Measurements from ENCODE around the gene ZFHX3. TPM values are rescaled to one million over a fixed set of nuclear protein-coding genes. Genes with fewer than 3 reads are reported as not detected.

Gene ZFHX3
- total RNA-seq, 1 experiment from 2014 or later = 3.2 TPM

DNA sequence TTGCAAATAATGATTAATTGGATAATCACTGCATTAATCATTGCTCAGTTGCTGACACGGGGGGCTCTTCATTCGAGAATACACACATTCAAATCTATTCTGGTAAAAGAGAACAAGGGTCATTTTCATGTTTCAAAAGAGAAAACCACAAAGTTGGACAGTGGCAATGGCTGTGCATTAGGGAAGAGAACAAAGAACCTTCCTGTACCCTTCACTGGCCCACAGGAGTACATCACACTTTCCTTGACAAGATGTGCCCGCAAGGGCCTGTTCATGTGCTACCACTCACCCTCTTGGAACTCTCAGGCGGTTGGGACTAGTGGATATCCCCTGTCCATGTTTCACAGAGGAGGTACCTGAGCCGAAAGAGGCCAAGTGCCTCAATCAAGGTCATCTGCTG lies 223.2 kb downstream of the ZFHX3 start:
- no peak for DNase-seq (ENCODE audit: low read depth)

DNA sequence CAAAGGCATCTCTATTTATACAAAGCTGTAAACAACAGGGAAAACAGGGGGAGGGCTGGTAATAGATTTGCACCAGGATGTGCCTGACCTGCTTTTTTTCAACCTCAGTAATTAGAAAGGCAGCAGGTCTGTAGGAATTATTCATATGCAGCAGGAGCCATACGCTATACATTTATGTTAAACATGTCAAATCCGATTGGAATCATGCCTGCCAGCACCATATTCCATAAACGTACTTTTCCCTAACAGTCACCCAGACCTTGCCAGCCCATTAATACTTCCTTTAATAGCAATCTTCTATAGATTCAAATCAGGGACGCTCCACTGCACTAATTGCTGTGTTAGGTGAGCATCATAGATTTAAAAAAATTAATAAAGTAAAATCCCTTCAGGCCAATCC lies 223.9 kb downstream of the ZFHX3 start:
- no peak for DNase-seq (ENCODE audit: low read depth)

DNA sequence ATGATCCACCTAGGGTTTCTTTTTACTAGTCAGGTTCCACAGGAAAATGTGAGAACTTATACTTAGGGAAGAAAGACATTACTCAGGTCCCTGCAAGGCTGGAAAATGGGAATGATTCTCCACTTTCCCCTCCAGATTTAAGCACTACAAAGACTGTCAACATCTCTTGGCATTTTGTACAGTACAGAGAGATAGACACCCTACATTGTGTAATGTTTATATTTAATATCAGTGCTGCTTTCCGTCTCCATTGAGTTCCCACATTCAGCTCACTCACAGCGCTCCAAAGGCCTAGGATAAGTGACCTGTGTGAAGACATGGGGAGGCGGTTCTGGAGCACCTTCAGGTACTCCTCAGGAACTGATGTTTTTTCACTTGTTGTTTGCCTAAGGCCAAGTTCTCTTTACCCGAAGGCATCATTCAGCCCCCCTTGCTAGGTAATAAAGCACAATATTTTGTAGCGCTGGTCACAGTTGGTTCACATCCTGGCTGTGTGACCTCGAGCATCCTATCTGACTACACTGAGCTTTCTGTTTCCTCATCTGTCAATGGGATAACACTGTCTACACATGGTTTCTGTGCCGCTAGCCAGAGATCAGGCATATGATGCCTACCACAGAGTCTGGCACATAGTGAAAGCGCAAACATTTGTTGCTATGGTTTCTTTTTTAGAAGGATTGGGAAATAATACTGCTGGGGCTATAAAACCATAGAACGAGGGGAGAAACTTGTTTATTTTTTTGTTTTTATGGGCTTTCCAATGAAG lies 226.6 kb downstream of the ZFHX3 start:
- peak; percentile 34 for DNase-seq (ENCODE audit: low read depth)

DNA sequence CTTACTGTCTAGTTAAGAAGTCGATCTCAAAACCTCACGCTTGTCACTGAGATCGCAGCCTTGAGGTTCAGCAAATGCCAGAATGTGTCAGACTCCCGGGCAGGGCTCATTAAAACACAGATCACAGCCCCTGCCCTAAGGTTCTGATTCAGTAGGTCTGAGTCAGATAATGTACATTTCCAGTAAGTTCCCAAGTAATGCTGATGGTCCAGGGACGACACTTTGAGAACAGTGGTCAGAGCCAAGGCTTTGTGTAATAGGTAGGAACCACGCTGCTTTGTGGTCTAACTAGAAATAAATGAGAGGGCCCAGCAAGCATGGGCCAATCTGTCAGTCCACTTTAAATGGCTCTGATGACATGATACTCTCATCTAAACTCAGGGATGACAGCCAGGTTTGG lies 228.6 kb downstream of the ZFHX3 start:
- peak; percentile 92 for DNase-seq (ENCODE audit: low read depth)

DNA sequence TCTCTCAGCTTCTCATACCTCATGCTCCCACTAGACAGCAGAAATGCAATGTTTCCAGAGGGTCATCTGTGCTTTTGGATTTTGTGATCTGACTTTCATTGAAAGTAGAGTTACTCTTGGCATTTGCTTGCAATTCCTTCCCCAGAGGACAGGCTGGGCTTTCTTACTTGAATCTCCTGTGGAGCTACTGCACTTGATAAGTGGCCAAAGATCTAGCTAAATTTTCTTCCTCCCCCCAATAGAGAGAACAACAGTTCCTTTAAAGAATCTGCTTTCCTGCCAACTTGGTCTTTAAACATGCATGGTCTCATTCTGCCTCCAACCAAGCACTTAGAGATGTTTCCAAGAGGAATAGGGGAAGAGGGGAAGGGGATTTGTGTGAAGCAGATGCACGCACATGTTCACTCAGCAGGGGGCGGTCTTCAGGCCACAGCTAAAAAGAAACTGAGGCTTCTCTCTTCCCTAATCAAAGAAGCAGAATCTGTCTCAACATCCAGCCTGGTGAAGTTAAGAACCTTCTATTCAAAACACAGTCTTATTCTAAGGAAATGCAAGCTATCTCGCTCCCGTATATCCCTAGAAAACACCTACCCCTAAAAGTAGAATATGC lies 229.6 kb downstream of the ZFHX3 start:
- no peak for DNase-seq (ENCODE audit: low read depth)

DNA sequence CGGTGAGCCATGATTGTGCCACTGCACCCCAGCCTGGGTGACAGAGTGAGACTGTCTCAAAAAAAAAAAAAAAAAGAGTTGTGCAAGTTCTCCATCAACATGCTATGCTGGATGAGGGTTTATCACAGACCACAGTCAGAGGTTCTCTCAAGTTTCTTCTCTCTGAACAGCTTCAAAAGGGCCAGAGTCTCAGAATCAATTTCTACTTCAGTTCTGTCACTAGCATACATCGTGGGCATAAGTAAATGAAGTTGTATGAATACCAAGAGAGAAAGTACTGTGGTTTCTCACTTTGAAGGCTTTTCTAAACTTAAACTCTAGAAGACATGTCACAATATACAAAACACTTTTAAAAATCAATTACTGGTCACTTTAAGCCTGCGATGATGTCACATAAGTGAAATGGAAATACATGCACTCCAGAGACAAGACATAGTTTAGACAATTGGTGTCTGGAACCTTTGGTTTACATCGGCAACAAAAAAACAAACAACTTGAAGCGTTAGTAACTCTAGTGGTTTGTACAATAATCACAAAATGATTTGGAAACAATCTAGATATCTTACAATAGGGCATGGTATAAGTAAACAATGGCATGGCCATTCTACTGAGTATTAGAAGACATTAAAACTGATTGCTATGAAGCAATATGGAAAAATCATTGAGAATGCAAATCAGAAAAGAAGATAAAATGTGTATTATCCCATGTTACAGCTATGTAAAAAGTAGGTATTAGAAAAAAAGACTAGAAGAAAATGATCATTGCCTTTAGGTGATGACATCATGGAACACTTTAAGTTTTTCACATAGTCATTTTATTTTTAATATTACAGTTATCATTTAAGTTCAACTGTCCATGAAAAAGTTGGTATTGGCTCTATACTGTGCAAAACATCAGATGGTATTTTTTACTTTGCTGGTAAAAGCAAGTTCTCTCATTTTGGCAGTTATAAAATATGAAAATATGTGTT lies 232.3 kb downstream of the ZFHX3 start:
- DNase-seq (ENCODE audit: low read depth) = peak; percentile 19

DNA sequence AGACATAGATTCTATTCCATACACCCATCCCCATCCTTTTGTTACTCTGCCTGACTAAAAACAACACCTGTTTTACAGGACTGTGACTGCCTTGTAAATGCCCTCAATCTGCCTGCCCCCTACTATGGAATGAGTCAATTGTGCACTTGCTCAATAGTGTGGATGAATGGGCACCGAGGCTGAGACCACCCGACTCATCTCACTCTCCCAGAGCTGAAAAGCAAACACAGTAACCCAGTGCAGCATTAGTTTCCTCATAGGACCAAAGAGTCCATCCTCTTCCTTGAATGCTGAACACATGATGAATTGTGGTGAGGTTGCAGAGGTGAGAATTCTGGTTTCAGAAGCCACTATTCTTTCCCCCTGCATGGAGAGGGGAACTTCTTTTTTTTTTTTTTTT lies 233.7 kb downstream of the ZFHX3 start:
- no peak for DNase-seq (ENCODE audit: low read depth)

DNA sequence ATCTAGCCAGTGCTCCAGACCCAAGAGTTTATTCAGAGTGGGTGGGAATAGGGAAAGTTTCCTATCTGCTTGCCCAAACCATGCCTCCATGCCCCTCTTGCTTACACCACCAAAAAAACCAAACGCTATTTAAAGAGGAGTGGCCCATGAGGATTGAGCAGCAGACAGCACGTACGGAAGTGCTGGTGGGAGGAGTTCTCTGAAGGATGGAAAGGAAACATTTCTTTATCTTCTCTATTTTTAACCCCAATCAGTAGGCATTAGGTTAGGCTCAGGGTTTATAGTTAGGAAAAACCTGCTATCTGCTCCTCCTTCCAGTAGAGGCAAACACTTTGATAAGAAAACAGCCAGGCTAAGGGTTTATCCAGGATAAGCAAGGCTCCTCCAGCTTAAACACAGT lies 235.3 kb downstream of the ZFHX3 start:
- DNase-seq (ENCODE audit: low read depth) = no peak

DNA sequence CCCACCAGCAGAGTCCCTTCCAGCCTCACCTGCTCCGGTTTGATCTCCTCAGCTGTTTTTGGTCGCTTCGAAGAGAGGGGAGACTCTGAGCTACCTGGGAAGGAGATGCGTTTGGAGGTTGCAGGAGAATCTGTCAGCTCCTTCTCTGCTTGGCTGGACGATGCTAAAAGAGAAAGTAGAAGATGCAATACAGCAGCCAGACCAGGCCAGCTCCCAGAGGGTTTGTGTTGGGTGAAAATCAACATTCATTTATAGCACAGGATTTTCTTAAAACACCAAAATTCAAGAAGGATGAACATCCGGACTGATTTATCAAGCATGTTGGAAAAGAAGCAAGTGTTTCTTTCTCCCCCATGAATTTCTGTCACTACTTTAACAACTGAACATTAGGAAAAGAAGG lies 236.1 kb downstream of the ZFHX3 start:
- DNase-seq (ENCODE audit: low read depth) = no peak

DNA sequence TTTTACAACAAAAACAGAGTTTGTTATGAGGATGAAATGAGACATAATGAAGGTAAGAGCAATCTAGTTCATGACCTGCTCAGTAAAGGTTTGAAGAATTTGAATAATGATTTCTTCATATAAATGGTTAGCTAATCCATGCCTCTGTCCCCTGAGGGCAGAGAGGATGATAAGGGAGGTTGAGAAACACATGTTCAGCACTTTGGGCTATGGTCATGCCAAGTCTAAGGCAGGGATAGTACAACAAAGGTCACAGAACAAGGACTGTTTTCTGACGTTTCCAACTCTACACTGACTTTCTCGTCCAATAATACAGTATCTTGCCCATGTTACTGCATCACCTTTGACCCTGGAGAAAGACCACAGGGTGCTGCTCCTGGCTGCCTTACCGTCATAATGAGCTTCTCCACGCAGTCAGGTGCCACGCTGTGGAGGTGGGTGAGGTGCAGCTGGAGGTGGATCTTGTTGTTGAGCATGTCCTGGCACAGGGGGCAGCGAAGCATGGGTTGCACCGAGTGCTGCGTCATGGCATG lies 236.7 kb downstream of the ZFHX3 start:
- DNase-seq (ENCODE audit: low read depth) = no peak

DNA sequence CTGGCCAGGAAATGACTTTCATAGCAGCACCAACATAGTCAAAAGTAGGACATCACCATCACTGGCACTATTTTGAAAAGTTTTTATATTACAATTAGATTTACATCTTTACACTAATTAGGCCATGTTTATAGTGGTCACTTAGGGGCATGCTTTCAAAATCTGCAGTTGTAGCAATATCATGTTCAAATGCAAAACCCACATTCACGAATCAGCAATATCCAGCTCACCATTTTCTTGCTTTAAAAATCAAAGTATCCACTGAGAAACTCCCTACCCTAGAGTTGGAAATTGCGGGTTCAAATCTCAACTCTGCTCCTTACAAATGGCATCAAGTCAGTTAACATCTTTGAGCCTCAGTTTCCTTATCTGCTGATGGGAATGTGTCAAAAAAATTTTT lies 237.4 kb downstream of the ZFHX3 start:
- DNase-seq (ENCODE audit: low read depth) = no peak

DNA sequence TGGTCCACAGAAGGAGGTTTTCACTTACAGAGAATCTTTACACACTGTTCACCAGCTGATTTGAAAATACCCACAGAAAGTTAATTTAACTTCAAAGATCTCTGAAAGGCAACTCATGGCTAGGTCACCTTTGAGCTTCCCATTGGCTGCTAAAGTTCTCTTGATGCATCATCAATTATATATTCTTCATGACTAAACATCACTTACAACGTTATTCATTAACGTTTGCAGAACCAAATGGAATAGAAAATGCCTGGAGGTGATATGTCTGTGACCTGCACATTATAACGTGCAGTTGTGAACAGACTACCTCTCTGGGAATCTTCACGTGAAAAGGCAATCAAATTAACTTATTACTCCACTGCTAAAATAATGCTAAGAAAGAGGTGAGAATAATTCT lies 238.5 kb downstream of the ZFHX3 start:
- DNase-seq (ENCODE audit: low read depth) = no peak

DNA sequence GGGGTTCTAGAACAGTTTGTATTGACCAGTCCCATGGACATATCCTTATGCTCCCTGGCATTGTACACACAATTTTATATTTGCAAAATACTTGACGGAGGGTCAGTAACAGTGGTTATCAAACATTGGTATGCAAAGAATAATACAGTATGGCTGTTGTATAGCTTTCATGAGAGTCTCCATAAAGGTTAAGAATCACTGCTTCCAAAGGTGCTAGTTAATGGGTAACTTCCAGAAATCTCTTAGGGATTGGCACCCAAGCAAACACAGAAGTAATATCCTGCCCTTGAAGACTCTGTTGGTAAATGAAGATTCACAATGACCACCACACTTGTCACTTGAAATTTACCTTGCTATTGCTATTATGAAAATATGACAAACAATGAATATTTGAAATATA lies 239.2 kb downstream of the ZFHX3 start:
- no peak for DNase-seq (ENCODE audit: low read depth)

DNA sequence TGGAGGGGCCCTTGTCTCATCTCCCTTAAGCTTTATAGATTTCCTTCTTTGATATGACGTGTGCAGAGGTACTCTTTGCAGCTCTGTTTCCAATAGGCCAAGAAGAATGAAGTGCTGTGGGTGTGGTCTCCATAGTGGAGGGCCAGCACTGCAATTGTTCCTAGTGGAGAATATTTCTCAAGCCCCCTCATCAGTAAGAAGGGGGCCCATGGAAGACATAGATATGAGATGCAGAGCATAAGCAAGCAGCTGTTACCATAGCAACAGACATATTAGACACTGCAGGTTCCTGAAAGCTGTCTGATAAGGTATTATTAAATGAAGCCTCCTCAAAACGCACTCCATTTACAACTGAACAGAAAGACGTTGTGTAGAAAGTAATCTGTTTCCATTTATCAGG lies 240.7 kb downstream of the ZFHX3 start:
- no peak for DNase-seq (ENCODE audit: low read depth)

DNA sequence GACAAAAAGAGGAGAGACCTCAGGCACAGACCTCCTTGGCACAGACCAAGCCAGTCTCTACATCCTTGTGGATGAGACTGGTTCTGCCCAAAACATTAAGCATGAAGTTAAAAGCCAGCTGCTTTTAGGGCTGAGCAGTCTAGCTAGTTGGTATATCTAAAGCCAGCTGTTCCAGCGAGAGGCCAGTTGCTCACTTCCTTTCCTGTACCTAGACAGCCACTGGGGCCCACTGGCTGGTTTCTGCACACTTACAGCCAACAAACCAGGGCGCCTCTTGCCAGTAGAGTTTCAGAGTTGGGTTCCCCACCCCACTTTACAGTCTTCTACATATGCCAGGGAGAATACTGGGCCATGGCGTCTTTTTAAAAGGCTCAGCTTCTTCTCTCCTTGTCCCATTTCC lies 242.4 kb downstream of the ZFHX3 start:
- no peak for DNase-seq (ENCODE audit: low read depth)

DNA sequence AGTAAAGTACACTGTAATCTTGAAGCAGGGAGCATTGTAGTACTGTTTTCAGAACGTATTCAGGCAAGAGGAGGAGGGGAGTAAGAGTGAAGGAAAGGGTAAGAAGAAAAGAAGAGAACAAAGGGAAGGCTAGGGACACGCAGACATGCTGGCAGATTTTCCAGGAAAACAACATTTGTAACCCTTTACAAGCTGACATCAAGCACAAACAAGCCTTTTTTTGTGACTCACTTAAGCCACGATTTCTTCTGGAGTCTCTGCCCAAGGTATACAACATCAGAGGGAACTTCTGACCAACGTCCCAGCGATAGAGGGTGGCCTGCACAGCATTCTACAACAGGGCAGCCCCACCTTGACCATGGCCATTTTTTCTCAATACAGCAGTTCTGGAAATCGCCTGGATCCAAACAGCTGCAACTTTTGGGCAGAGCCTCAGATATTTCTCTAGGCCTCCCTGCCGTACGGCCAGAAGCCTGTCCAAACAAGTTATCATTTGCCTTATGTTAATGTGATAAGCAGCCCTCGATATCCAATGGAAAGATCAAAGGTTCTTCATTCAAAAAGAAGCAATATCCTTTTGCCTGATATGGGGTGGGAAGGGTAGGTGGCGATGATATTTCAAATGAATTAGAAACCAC lies 247.3 kb downstream of the ZFHX3 start:
- DNase-seq (ENCODE audit: low read depth) = no peak

DNA sequence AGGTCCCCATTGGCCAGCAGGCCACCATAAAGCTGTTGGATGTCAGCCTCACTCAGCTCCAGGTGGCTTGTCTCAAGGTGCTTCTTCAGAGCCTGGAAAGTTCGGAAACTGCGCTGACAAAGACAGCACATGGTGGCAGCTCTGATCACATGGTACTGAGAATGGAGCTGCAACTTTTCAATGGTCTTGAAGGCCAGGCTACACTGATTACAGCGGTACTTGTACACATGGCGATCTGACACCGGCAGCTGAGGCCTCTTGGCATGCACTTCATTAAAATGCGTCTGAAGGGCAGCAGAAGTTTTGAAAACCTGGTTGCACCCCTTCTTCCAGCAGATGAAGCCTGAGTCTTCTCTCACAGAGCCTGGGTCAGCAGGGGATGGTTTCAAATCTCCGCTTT lies 249.7 kb downstream of the ZFHX3 start:
- DNase-seq (ENCODE audit: low read depth) = no peak

DNA sequence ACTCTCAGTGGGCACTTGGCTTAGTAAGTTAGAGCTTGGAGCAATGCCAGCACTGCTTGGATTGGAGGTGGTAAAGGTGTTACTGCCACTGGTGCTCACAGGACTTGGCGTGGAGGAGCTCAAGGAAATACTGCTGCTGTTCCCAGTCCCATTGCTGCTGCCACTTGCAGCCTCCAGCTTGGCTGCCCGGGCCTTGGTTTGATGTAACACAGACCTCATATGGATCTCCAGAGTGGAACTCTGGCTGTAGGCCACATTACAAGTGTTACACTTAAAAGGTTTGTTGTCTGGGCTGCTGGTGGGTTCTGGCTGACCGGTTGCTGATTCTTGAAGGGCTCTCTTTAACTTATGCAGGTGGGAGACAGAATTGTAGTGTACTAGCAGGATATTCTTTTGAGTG lies 250.3 kb downstream of the ZFHX3 start:
- DNase-seq (ENCODE audit: low read depth) = no peak

DNA sequence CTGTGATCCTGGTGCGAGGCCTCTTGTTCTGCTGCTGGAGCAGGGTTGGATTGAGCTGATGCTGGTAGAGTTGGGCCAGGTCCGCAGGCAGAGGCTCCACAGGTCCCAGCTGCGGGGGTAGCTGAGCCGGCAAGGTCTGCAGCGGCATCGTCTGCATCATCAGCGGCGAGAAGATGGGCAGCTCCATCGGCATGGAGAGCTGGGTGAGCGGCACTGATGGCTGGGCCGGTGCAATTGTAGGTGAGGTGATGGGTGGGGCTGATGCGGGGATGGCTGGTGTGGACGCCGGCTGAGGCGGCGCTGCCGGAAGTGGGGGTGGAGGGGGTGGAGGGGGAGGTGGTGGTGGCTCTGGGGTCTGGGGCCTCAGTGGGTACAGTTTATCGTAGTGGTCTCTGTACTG lies 251.7 kb downstream of the ZFHX3 start:
- DNase-seq (ENCODE audit: low read depth) = no peak

DNA sequence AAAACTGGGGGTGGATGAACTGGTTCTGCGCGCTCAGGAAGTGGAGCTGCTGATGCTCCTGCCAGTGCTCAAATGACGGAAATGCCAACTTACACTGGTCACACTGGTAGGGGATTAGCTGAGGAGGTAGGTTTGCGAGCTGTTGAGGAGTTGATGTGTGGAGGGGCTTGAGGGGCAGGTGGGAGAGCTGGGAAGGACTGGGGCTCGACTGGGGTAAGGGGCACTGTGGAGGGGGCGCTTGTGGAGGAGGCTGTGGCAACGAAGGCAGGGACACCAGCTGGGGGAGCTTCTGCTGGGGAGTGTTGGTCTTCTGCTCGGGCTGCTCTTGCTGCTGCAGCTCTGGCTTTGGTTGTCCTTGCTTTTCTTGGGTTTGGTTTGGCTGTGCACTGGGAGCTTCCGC lies 252.9 kb downstream of the ZFHX3 start:
- no peak for DNase-seq (ENCODE audit: low read depth)

DNA sequence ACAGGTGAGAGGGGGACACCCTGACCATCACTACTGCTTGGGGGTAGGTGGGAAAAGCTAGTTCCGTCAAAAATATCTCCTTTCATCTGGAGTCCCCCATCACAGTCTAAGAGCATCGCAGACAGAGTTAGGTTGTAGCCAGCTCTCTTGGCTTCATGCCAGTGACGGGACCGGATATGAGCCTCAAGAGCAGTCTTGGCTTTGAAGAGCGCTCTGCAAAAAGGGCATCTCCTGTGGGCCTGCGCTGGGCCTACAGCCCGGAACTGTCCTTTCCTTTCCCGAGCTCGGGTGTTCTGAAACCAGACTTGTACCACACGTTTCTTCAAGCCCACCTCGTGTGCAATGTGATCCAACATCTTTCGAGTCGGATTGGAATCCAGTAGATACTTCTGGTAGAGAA lies 253.6 kb downstream of the ZFHX3 start:
- DNase-seq (ENCODE audit: low read depth) = no peak

DNA sequence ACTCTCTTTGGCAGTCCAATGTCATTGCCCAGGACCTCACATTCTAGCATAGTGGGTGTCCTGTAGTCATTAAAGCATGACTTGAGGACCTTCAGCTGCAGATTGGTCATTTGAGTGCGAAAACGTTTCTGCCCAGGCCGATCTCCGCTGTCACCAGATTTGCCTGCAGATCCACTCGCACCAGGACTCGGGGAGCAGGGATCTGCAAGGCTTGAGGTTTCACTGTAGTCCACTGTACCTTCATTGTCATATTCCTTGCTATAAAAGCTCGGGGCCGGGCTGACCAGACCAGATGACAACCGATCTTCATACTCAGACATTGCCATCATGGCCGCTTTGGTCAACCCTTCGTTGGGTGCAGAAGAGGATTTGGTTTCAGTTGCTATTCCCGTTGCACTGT lies 254.2 kb downstream of the ZFHX3 start:
- DNase-seq (ENCODE audit: low read depth) = no peak
